OCI-LY7 (cell line): Measurements from ENCODE around the gene TRAPPC14. TPM values are rescaled to one million over a fixed set of nuclear protein-coding genes. Genes with fewer than 3 reads are reported as not detected.
A peak's percentile ranks its signal among the peaks of the same experiment; 100 is the strongest.

Experiments used
- BruUV-seq: library from RNA; stranded (reverse); fragments of 400-500 nt; replicated peaks from 2 replicates; lab custom pipeline; 2021; lab: Mats Ljungman, UMichigan
- CTCF ChIA-PET: fragments of 300-600 bp; sonication (Branson Sonifier 250); formaldehyde crosslinking; loops from one replicate; lab custom pipeline; 2022; ENCODE audit warnings: antibody characterized with exemption; ENCODE audit not compliant: unreplicated experiment; lab: Charles Lee
- POLR2A ChIA-PET: fragments of 300-600 bp; sonication (Branson Sonifier 250); formaldehyde crosslinking; loops from one replicate; lab custom pipeline; 2022; ENCODE audit warnings: antibody characterized with exemption; lab: Charles Lee
- DNase-seq: peaks from one replicate; pipeline ENCODE4 v3.0.0-alpha.2; 2015; ENCODE audit warnings: low spot score
- H2AFZ ChIP-seq: fragments of 200-600 bp; sonication (generic), shearing (Covaris generic); 2 replicates; pipeline ENCODE4 v1.6.1; 2014; ENCODE audit warnings: mild to moderate bottlenecking, antibody characterized with exemption, low read length, moderate library complexity
- H3K27ac ChIP-seq: fragments of 200-600 bp; sonication (generic); 2 replicates; pipeline ENCODE4 v1.5.1; 2014; ENCODE audit warnings: mixed run types, low read depth, mild to moderate bottlenecking, moderate library complexity, low read length, inconsistent platforms; ENCODE audit not compliant: poor library complexity, severe bottlenecking
- H3K36me3 ChIP-seq: fragments of 200-600 bp; sonication (generic); 2 replicates; pipeline ENCODE4 v1.6.1; 2014; ENCODE audit warnings: mild to moderate bottlenecking, antibody characterized with exemption, low read length, moderate library complexity, mixed read lengths; ENCODE audit not compliant: insufficient read depth
- H3K4me1 ChIP-seq: fragments of 200-600 bp; sonication (generic); 2 replicates; pipeline ENCODE4 v1.5.1; 2014; ENCODE audit warnings: mild to moderate bottlenecking, low read length; ENCODE audit not compliant: insufficient read depth, poor library complexity, severe bottlenecking
- H3K4me2 ChIP-seq: fragments of 200-600 bp; sonication (generic); 2 replicates; pipeline ENCODE4 v1.6.1; 2014; ENCODE audit warnings: mild to moderate bottlenecking, low read length
- H3K4me3 ChIP-seq: fragments of 200-600 bp; sonication (generic); 2 replicates; pipeline ENCODE4 v1.5.1; 2014; ENCODE audit warnings: mild to moderate bottlenecking, low read depth, low read length; ENCODE audit not compliant: poor library complexity, severe bottlenecking
- H3K79me2 ChIP-seq: fragments of 200-600 bp; sonication (generic); 2 replicates; pipeline ENCODE4 v1.6.1; 2016; ENCODE audit warnings: low read depth, mild to moderate bottlenecking, low read length, moderate library complexity, mixed read lengths; ENCODE audit not compliant: insufficient read depth
- H3K9me2 ChIP-seq: fragments of 200-600 bp; sonication (generic); 2 replicates; pipeline ENCODE4 v1.6.1; 2016; ENCODE audit warnings: mild to moderate bottlenecking, low read length, mixed read lengths; ENCODE audit not compliant: insufficient read depth
- H3K9me3 ChIP-seq: fragments of 200-600 bp; sonication (generic); 2 replicates; pipeline ENCODE4 v1.6.1; 2014; ENCODE audit warnings: mild to moderate bottlenecking, mixed run types, low read length, mixed read lengths
- H4K20me1 ChIP-seq: fragments of 200-600 bp; sonication (generic); 2 replicates; pipeline ENCODE4 v1.6.1; 2014; ENCODE audit warnings: mild to moderate bottlenecking, antibody characterized with exemption, low read length, moderate library complexity, mixed read lengths; ENCODE audit not compliant: insufficient read depth
- CTCF ChIP-seq: fragments of 200-600 bp; sonication (generic); conservative IDR thresholded peaks from 2 replicates; pipeline ENCODE4 v1.5.1; 2014; ENCODE audit warnings: mild to moderate bottlenecking, antibody characterized with exemption, low read length, moderate library complexity, mixed read lengths
- EZH2phosphoT487 ChIP-seq: fragments of 200-600 bp; sonication (generic); IDR thresholded peaks from 2 replicates; pipeline ENCODE4 v1.6.1; 2018; ENCODE audit warnings: low read depth, borderline replicate concordance, mild to moderate bottlenecking, mixed run types, antibody characterized with exemption, low read length, moderate library complexity, mixed read lengths
- intact Hi-C: fragments of 100-400 bp; cut with micrococcal nuclease; formaldehyde crosslinking; loops from one replicate; pipeline ENCODE4 v1.10.0; 2022; ENCODE audit not compliant: unreplicated experiment
- total RNA-seq, 2 experiments: library from RNA; depleted of rRNA in 1 of 2; stranded (reverse); fragments of >200 nt in 1 of 2; shearing (Covaris generic) in 1 of 2; gene quantifications; 2 replicates each; pipeline ENCODE4 v1.2.3, GENCODE V29; 2014 to 2022

Gene TRAPPC14
- total RNA-seq, 2 experiments from 2014 or later, result 38.8 to 41.6 TPM

- H3K4me3 ChIP-seq, result peak within 1 kb of the TSS; percentile 73
- peaks cover 8% of the 10 kb centered on the region; the same call in 1 of the 2 replicates for H3K79me2 ChIP-seq
- peak within 1 kb of the TSS; percentile 70 for H2AFZ ChIP-seq
- H3K36me3 ChIP-seq, result peaks cover 22% of the 10 kb centered on the region; the same call in 1 of the 2 replicates
- no TSS peak for BruUV-seq
- ChIA-PET CTCF (no interaction called here), POLR2A (interaction anchor here (0.6 to 2.9 kb wide), 6 partner anchors 13 to 991 kb away, joined by 3 to 22 read pairs (median 4); partner anchors contain the start of genes AP4M1, LAMTOR4 and MCM7)
- no peak for TF ChIP-seq EZH2phosphoT487
- H3K4me1 ChIP-seq, result peaks cover 48% of the 10 kb centered on the region
- peak; percentile 95 for DNase-seq
- peak within 1 kb of the TSS; percentile 91 for H3K4me2 ChIP-seq
- intact Hi-C loops, result loop anchor here (2.0 to 5.0 kb wide), 2 partner anchors 26 to 45 kb away; partner anchors contain the start of genes AP4M1, MCM7 and ZNF3
- H3K27ac ChIP-seq, result peak within 1 kb of the TSS; percentile 94
- no peaks in the 10 kb centered on the region for H3K9me2 ChIP-seq
- H4K20me1 ChIP-seq, result no peaks in the 10 kb centered on the region
- no peaks in the 10 kb centered on the region for H3K9me3 ChIP-seq
These were observed 31.3 kb downstream of the TRAPPC14 start, which contains the start of gene MBLAC1 for GRCh38 chr7:100126931-100127865. Gene MBLAC1, plus strand, starts transcription at chr7:100126967. Its CDS starts 429 bp downstream, at chr7:100127396.

GRCh38 chr7:100126239-100126930, 32.1 kb downstream of the TRAPPC14 start:
- ChIA-PET POLR2A (interaction anchor here (0.6 to 2.9 kb wide), 6 partner anchors 12 to 992 kb away, joined by 3 to 22 read pairs (median 4); partner anchors contain the start of genes AP4M1, LAMTOR4 and MCM7), CTCF (no interaction called here)
- H3K4me1 ChIP-seq, result peaks cover 46% of the 10 kb centered on the region
- peak overlapping the region; percentile 91 for H3K4me2 ChIP-seq
- intact Hi-C loops, result loop anchor here (2.0 to 5.0 kb wide), 2 partner anchors 26 to 44 kb away; partner anchors contain the start of genes AP4M1, MCM7 and ZNF3
- peak overlapping the region; percentile 73 for H3K4me3 ChIP-seq
- H3K27ac ChIP-seq, result peak overlapping the region; percentile 94
- no peaks in the 10 kb centered on the region for H4K20me1 ChIP-seq
- BruUV-seq, result TSS peak; percentile 89
- peak overlapping the region; percentile 70 for H2AFZ ChIP-seq
- H3K9me2 ChIP-seq, result no peaks in the 10 kb centered on the region
- peaks cover 8% of the 10 kb centered on the region; the same call in 1 of the 2 replicates for H3K79me2 ChIP-seq
- DNase-seq, result no peak
- no peaks in the 10 kb centered on the region for H3K9me3 ChIP-seq
- TF ChIP-seq EZH2phosphoT487 (no peak), CTCF (no peak)
- H3K36me3 ChIP-seq, result peaks cover 24% of the 10 kb centered on the region; the same call in 1 of the 2 replicates
